ENCODE data around the gene CD226. TPM values are rescaled to one million over a fixed set of nuclear protein-coding genes. Genes with fewer than 3 reads are reported as not detected.
A peak's percentile ranks its signal among the peaks of the same experiment; 100 is the strongest.
"Not testable (repeated sequence)": the region's sequence is repeated elsewhere in the genome, so short reads cannot be mapped to it uniquely, and the experiment has no call there.

The CD226 gene
- total RNA-seq, 2 experiments from 2014 or later = 63.9 to 66.8 TPM

DNA sequence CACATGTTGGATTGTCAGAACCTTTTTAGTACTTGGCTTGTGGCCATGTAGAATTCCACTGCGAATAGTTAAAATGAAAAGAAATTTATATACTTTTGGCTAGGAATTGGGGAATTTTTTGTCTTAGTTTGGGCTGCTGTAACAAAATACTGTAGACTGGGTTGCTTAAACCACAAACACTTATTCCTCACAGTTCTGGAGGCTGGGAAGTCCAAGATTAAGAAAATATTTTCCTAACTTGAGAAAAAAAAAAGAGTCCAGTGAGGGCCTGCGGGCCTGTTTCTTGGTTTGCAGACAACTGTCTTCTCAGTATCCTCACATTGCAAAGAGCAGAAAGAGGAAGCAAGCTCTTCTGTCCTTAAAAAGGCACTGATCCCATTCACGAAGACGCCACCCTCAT is 81.9 kb downstream of the CD226 start:
- intact Hi-C loops (cut with micrococcal nuclease) = no loop called here
- Mint-ChIP-seq H3K27me3 (no peaks in the 10 kb centered on the region), H3K9me3 (no peaks in the 10 kb centered on the region), H3K27ac (no peak overlapping the region), H3K36me3 (peaks cover 57% of the 10 kb centered on the region), H3K4me3 (no peak overlapping the region), H3K4me1 (ENCODE audit: low read depth) (peaks cover 13% of the 10 kb centered on the region)
- ChIA-PET CTCF (no interaction called here), POLR2A (no interaction called here)
- no peak for DNase-seq

DNA sequence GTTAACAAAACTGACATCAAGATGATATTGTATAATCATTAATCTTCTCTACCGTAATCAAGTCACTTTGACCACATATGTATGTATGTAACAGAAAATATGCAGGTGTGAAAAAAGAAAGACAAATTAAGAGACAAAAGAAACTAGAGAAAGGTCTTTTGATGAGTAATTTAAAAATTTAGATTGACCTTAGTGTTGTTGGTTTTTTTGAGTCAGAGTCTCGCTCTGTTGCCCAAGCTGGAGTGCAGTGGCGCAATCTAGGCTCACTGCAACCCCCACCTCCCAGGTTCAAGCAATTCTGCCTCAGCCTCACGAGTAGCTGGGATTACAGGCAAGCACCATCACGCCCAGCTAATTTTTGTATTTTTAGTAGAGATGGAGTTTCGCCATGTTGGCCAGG is 82.9 kb downstream of the CD226 start:
- POLR2A ChIA-PET; intact Hi-C loops (cut with micrococcal nuclease); CTCF ChIA-PET; H3K27ac Mint-ChIP-seq; H3K9me3 Mint-ChIP-seq; H3K27me3 Mint-ChIP-seq; H3K4me3 Mint-ChIP-seq: not testable (repeated sequence)
- H3K4me1 Mint-ChIP-seq (ENCODE audit: low read depth) = peaks cover 13% of the 10 kb centered on the region
- H3K36me3 Mint-ChIP-seq = peaks cover 53% of the 10 kb centered on the region
- DNase-seq = peak; percentile 31

DNA sequence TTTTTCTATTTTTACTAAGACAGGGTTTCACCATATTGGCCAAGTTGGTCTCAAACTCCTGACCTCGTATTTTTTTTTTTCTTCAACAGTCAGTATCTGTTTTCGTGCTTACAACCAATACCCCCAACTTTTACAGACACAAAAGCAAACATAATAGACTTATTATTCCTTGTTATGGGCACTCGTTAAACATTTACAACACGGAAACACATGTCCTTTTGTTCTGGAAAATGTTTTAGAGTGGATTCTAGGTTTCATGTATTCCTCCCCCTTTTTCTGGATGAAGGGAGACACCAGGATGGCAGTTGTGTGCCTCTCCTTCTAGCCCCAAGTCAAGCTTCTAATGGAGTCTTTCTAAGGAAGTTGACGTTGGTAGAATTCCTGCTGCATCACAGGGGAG is 88.8 kb downstream of the CD226 start:
- no peaks in the 10 kb centered on the region for H3K27me3 Mint-ChIP-seq
- H3K27ac Mint-ChIP-seq = no peak overlapping the region
- H3K4me1 Mint-ChIP-seq (ENCODE audit: low read depth) = no peaks in the 10 kb centered on the region
- DNase-seq = no peak
- H3K36me3 Mint-ChIP-seq = peaks cover 32% of the 10 kb centered on the region
- H3K9me3 Mint-ChIP-seq = no peaks in the 10 kb centered on the region
- intact Hi-C loops (cut with micrococcal nuclease) = no loop called here
- POLR2A ChIA-PET = no interaction called here
- CTCF ChIA-PET = no interaction called here
- no peak overlapping the region for H3K4me3 Mint-ChIP-seq

DNA sequence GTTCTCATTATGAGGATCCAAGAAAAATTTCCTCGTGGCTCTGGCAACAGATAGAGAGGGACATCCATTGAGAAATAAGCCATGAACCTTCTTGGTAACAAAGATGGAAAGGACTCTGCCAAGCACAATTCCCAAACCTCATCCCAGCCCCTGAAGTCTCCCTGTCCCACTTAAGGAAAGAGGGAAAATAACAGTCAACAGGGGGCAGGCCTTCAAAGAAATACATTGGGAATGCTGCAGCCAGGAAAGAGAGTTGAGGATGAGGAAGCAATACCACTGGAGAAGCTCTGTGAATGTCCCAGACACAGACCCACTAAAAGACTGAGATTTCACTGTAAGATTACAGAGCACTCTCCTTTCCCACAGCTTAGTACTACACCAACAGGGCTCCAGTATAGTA is 93.2 kb downstream of the CD226 start:
- DNase-seq = no peak
- intact Hi-C loops (cut with micrococcal nuclease) = no loop called here
- Mint-ChIP-seq H3K4me1 (ENCODE audit: low read depth) (no peaks in the 10 kb centered on the region), H3K9me3 (no peaks in the 10 kb centered on the region), H3K27me3 (no peaks in the 10 kb centered on the region), H3K27ac (no peak overlapping the region), H3K36me3 (peaks cover 16% of the 10 kb centered on the region), H3K4me3 (no peak overlapping the region)
- ChIA-PET POLR2A (no interaction called here), CTCF (interaction anchor here (0.5 kb wide), 2 partner anchors 84 to 93 kb away, joined by 3 to 4 read pairs; partner anchors contain the start of gene CD226)

DNA sequence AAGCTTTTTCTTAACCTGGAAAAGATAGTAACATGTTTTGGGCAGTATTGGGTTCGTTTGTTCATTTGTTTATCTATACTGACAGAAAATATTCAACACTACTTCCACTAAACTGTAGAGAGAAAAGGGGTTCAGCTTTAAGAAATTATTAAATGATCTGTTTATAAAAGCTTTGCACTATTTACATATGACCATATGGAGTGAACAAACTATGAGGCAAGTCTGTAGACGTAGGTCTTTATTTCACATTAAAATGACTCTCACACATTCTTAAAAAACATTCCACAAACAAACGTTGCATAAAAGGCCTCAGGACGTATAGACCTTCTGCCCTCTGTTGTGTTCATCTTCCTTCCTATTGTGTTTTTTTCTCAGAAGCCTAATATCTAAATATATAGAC is 94.6 kb downstream of the CD226 start:
- ChIA-PET CTCF (interaction anchor here (1.2 kb wide), 1 partner anchor 107 kb away, joined by 4 read pairs; no protein-coding TSS in a partner anchor), POLR2A (no interaction called here)
- intact Hi-C loops (cut with micrococcal nuclease) = no loop called here
- H3K4me3 Mint-ChIP-seq = no peak overlapping the region
- peaks cover 16% of the 10 kb centered on the region for H3K36me3 Mint-ChIP-seq
- H3K27ac Mint-ChIP-seq = no peak overlapping the region
- H3K4me1 Mint-ChIP-seq (ENCODE audit: low read depth) = no peaks in the 10 kb centered on the region
- no peak for DNase-seq
- no peaks in the 10 kb centered on the region for H3K27me3 Mint-ChIP-seq
- no peaks in the 10 kb centered on the region for H3K9me3 Mint-ChIP-seq

DNA sequence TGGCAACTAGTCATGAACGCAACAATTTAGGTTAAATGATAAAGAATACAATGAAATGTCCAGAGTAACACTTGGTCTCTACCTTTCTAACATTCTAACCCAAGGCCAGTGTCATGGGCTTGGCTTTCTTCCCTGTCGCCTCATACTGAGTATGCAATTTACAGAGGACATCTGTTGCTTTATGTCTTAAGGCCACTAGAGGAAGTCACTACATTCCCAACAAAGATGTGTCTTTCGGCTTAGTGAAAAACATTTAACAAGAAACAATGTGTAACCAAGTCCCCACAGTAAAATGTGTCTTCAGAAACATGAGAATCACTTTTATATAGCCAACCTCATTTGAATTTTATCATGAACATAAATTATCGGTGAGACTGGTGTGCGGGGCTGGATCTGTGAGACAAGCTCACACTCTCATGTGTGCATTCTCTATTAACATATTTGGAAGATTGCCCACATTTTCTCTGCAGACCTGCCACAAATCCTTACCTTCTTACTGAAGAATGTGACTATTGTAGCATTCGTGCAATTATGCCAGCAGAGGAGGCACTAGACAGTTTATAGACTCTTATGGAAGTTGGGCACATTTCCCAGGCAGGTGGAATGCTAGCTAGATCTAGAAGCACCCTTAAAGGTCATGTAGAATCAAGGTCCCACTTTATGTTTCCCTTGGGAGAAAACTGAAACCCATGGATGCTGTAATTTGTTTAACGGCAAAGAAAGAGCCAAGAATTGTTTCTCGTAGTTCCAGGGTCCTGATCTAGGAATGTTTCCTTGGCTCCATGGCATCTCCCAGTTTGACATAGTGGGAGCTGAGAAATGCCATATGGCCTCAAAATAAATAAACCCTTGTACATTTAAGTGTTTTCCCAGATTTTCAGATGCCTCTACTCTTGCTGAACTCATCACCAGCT is 101.8 kb downstream of the CD226 start:
- no peak for DNase-seq
- Mint-ChIP-seq H3K4me3 (no peak overlapping the region), H3K9me3 (no peaks in the 10 kb centered on the region), H3K27ac (no peak overlapping the region), H3K4me1 (ENCODE audit: low read depth) (no peaks in the 10 kb centered on the region), H3K36me3 (no peaks in the 10 kb centered on the region), H3K27me3 (no peaks in the 10 kb centered on the region)
- intact Hi-C loops (cut with micrococcal nuclease) = loop anchor here (10.0 kb wide), 1 partner anchor 229 kb away; no protein-coding TSS in a partner anchor
- ChIA-PET POLR2A (no interaction called here), CTCF (interaction anchor here (1.0 kb wide), 1 partner anchor 238 kb away, joined by 3 read pairs; no protein-coding TSS in a partner anchor)

DNA sequence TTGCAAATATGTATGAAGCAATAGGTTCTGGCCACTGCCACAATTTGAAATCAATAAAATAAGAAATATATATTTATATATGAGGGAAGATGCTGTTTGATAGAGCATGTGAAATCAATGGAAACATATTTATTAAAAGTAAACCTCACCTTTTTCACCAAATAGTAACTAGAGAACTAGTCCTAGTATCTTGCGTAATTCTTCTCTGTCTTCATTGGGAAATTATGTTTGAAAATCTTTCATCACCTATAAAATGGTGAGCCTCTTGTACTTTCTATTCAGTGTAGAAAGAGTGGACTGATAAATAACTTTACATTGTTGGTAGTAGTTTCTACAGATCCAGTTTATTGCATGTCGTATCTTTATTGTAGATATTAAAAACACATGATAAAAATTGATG is 103.0 kb downstream of the CD226 start:
- intact Hi-C loops (cut with micrococcal nuclease) = loop anchor here (10.0 kb wide), 1 partner anchor 230 kb away; no protein-coding TSS in a partner anchor
- H3K36me3 Mint-ChIP-seq = peaks cover 2% of the 10 kb centered on the region
- no peak overlapping the region for H3K4me3 Mint-ChIP-seq
- H3K27me3 Mint-ChIP-seq = no peaks in the 10 kb centered on the region
- ChIA-PET POLR2A (no interaction called here), CTCF (interaction anchor here (0.6 to 1.0 kb wide), 2 partner anchors 94 to 239 kb away, joined by 3 read pairs; no protein-coding TSS in a partner anchor)
- H3K4me1 Mint-ChIP-seq (ENCODE audit: low read depth) = no peaks in the 10 kb centered on the region
- no peak for DNase-seq
- H3K9me3 Mint-ChIP-seq = no peaks in the 10 kb centered on the region
- no peak overlapping the region for H3K27ac Mint-ChIP-seq

DNA sequence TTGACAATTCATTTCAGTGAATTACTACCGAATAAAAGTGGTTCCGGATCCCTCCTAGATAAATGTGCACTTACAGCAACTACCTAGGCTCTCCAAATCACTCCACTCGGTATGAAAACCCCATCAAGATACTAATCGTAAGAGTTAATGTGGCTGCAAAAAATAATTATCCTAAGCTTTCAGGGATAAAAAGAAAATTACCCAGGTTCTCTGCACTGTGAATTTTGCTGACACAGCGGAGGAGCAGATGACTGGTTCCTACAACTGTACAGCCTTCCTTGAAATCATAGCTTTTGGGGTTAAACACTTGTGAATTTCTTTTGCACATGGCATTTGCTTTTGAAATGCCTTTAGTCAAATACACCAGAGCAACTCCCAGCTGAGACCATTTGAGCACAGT is 104.7 kb downstream of the CD226 start:
- no peak overlapping the region for H3K4me3 Mint-ChIP-seq
- H3K36me3 Mint-ChIP-seq = peaks cover 4% of the 10 kb centered on the region
- no peak for DNase-seq
- H3K4me1 Mint-ChIP-seq (ENCODE audit: low read depth) = no peaks in the 10 kb centered on the region
- CTCF ChIA-PET = no interaction called here
- POLR2A ChIA-PET = no interaction called here
- intact Hi-C loops (cut with micrococcal nuclease) = loop anchor here (10.0 kb wide), 1 partner anchor 232 kb away; no protein-coding TSS in a partner anchor
- H3K27ac Mint-ChIP-seq = no peak overlapping the region
- no peaks in the 10 kb centered on the region for H3K27me3 Mint-ChIP-seq
- H3K9me3 Mint-ChIP-seq = no peaks in the 10 kb centered on the region

DNA sequence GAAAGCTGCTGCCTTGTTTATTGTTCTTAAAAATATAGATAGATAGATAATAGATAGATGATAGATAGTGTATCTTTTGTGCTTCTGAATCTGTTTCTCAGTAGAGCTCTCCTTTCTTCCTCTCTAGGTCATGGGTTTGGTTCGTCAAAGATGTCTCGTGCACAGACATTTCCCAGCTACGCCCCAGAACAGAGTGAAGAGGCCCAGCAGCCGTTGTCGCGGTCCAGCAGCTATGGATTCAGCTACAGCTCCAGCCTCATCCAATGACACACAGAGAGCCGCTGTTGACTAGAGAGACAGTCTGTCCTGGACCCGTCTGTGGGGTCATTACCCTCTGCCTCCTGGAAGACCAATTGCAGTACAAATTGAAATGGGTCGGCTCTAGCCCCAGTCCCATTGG is 106.6 kb downstream of the CD226 start:
- intact Hi-C loops (cut with micrococcal nuclease) = loop anchor here (10.0 kb wide), 1 partner anchor 234 kb away; no protein-coding TSS in a partner anchor
- ChIA-PET POLR2A (interaction anchor here (0.6 kb wide), 1 partner anchor 8 kb away, joined by 3 read pairs; no protein-coding TSS in a partner anchor), CTCF (interaction anchor here (1.0 to 1.4 kb wide), 3 partner anchors 115 to 245 kb away, joined by 3 to 4 read pairs (median 4); no protein-coding TSS in a partner anchor)
- no peak overlapping the region for H3K4me3 Mint-ChIP-seq
- H3K36me3 Mint-ChIP-seq = peaks cover 10% of the 10 kb centered on the region
- DNase-seq = no peak
- no peak overlapping the region for H3K27ac Mint-ChIP-seq
- H3K9me3 Mint-ChIP-seq = no peaks in the 10 kb centered on the region
- no peaks in the 10 kb centered on the region for H3K27me3 Mint-ChIP-seq
- no peaks in the 10 kb centered on the region for H3K4me1 Mint-ChIP-seq (ENCODE audit: low read depth)

DNA sequence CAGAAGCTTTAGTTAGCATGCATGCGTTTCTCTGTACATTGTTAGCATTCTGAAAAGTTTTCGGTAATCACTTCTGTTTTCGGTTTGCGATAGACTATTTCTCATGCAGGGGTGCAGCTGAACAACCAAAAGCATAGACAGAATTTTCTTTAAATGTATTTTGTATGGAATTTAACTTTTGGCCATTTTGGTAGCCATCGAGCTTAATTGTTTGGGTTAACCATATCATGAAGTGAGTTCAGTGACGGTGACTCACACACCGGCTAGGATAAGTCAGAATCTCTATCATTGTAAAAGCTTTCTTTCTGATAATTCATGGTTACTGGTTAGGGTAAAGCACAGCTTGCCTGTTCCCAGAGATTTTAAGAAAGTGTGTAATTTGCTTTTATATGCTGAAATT is 107.2 kb downstream of the CD226 start:
- CTCF ChIA-PET = interaction anchor here (1.0 to 1.4 kb wide), 3 partner anchors 116 to 245 kb away, joined by 3 to 4 read pairs (median 4); no protein-coding TSS in a partner anchor
- H3K27me3 Mint-ChIP-seq = no peaks in the 10 kb centered on the region
- DNase-seq = no peak
- intact Hi-C loops (cut with micrococcal nuclease) = loop anchor here (10.0 kb wide), 1 partner anchor 234 kb away; no protein-coding TSS in a partner anchor
- POLR2A ChIA-PET = interaction anchor here (0.6 kb wide), 3 partner anchors 8 to 146 kb away, joined by 3 to 5 read pairs (median 3); no protein-coding TSS in a partner anchor
- no peak overlapping the region for H3K4me3 Mint-ChIP-seq
- H3K27ac Mint-ChIP-seq = no peak overlapping the region
- peaks cover 12% of the 10 kb centered on the region for H3K36me3 Mint-ChIP-seq
- no peaks in the 10 kb centered on the region for H3K4me1 Mint-ChIP-seq (ENCODE audit: low read depth)
- no peaks in the 10 kb centered on the region for H3K9me3 Mint-ChIP-seq

DNA sequence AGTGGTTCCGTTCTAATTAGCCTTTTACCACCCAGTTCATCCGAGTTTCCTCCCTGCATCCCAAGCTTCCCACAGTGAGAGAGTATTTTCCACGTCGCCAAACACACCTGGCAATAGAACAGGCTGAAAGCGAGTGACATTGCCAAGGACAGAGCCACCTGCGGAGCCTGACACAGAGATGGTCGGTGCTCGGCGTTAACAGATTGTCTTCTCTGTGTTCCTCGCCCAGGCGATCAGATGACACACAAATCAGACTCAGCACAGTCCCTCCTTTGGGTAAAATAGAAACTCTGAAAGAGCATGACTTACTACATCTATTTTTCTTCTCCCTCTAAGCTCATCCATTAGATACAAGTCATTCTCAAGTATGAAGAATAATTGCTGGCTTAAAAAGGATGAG is 107.7 kb downstream of the CD226 start:
- ChIA-PET CTCF (interaction anchor here (1.0 to 1.4 kb wide), 3 partner anchors 117 to 246 kb away, joined by 3 to 4 read pairs (median 4); no protein-coding TSS in a partner anchor), POLR2A (interaction anchor here (0.6 kb wide), 1 partner anchor 10 kb away, joined by 5 read pairs; no protein-coding TSS in a partner anchor)
- no peak overlapping the region for H3K4me3 Mint-ChIP-seq
- H3K36me3 Mint-ChIP-seq = peaks cover 13% of the 10 kb centered on the region
- intact Hi-C loops (cut with micrococcal nuclease) = loop anchor here (10.0 kb wide), 1 partner anchor 235 kb away; no protein-coding TSS in a partner anchor
- no peak overlapping the region for H3K27ac Mint-ChIP-seq
- no peaks in the 10 kb centered on the region for H3K27me3 Mint-ChIP-seq
- no peak for DNase-seq
- H3K4me1 Mint-ChIP-seq (ENCODE audit: low read depth) = no peaks in the 10 kb centered on the region
- no peaks in the 10 kb centered on the region for H3K9me3 Mint-ChIP-seq

DNA sequence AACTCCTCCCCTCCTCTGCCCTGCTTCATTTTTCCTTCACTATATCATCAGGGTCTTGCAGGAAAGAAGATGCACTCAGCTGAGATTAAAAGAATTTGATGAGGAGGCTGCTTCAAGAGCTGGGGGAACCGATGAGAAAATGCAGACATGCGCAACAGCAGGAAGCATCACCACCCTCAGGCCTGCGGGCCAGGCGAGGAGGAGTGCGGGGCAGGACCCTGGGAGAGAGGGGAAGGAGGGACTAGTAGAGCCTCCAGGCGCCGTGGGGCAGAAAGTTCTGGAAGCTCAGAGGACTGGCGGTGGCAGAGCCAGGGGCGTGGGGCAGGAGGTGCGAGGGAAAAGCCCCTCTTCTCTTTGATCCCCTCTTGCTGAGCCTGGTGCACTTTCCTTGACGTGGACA is 108.2 kb downstream of the CD226 start:
- no peak for DNase-seq
- CTCF ChIA-PET = no interaction called here
- Mint-ChIP-seq H3K36me3 (peaks cover 13% of the 10 kb centered on the region), H3K4me1 (ENCODE audit: low read depth) (no peaks in the 10 kb centered on the region), H3K9me3 (no peaks in the 10 kb centered on the region), H3K27me3 (no peaks in the 10 kb centered on the region), H3K27ac (no peak overlapping the region), H3K4me3 (no peak overlapping the region)
- POLR2A ChIA-PET = no interaction called here
- intact Hi-C loops (cut with micrococcal nuclease) = no loop called here

Measured in activated CD4-positive, alpha-beta memory T cell treated with anti-CD3 and anti-CD28 coated beads for 36 hours (primary cell).